Fibroblast of skin of left quadriceps (primary cell): ENCODE data around the gene MAPK4.
"Not testable (repeated sequence)": the region's sequence is repeated elsewhere in the genome, so short reads cannot be mapped to it uniquely, and the experiment has no call there.

Experiments
- DNase-seq, 2 experiments: peaks; one replicate each; pipeline ENCODE4 v3.0.0-alpha.2; 2013; ENCODE audit warnings: low read depth in 2 of 2

Gene MAPK4

DNA sequence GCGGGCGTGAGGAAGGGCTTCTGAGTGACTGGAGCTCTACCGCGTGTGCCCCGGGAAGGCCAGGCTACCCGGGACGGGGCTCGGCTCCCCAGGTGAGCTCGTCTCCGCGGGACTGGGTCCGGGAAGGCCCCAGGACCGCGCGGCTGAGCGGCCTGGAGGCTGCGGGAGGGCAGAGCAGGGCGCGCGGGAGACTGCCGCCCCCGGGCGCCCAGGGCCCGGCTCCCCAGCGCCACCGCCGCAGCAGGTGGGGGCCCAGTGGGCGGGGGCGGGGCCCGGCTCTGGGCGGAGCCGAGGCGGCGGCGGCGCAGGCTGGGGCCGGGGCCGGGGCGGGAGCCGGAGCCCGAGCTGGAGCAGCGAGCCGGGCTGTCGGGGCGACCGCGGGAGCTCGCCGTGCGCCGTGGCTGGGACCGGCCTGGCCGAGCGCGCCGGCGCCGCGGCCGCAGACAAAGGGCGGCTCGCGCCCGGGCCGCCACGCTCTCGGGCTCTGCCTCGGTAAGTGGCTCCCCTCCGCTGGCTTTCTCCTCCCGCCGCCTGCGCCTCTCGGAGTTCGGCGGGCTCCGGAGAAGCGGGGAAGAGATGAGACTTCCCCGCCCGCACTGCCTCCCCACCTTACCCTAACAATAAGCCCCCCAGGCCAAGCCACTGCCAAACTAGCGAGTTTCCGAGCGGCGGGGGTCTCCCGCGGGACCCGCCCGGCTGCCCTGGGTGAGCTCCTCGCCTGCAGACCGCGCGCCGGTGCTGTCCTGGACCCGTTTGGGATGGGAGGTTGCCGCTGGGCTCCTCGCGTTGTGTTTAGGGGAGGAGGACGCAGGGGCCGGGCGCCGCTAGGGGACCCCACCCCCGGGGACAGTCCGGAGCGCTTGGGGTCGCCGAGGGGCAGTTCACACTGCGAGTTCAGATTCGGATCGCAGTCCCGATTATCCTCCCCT, at the start of gene MAPK4:
MAPK4 (plus strand) TSS at position 336 of the 929 bp plus-strand sequence. CDS start 103,872 bp downstream, outside the sequence.
- no peak for DNase-seq

DNA sequence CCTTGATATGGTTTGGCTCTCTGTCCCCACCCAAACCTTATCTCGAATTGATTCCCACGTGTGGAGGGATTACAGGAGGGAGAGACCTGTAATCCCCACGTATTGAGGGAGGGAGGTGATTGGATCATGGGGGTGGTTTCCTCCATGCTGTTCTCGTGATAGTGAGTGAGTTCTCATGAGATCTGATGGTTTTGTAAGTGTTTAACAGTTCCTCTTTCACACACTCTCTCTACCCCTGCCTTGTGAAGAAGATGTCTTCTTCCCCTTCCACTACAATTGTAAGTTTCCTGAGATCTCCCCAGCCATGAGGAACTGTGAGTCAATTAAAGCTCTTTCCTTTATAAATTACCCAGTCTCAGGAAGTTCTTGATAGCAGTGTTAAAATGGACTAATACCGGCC, 42.6 kb upstream of the MAPK4 start:
- DNase-seq = not testable (repeated sequence)

DNA sequence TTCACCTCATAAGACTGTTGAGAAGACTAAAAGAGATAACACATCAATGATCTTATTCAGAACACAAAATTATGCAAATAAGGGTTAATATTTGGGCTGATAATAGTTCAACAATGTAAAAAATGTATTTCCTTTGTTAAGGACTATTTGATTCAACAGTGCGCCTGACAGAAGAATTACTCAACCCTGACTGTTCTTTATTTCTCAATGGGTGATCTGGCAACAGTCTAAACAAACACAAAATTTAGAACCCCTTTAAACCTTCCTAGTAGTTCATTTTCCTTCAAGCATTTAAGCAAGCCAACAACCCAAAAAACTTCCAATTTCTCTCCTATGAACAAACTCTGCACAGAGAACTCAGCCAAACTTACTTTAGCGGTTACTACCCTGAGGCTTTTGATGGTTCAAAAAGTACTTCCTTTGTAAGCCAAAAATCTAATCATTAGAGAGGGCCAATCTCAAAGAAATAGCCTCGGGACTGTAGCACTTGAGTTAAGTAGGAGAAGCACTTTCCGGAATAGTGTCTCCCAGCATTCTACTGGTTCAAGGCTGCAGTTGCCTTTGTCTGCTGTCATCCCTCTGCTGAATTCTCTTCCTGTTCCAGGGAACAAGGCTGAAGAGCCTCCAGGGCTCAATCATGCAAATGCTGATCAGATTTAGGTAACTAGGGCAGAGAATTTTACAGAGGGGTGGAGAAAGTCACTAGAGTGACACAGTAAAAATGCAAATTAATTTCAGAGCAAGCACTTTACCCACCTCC, 40.9 kb upstream of the MAPK4 start:
- no peak for DNase-seq

DNA sequence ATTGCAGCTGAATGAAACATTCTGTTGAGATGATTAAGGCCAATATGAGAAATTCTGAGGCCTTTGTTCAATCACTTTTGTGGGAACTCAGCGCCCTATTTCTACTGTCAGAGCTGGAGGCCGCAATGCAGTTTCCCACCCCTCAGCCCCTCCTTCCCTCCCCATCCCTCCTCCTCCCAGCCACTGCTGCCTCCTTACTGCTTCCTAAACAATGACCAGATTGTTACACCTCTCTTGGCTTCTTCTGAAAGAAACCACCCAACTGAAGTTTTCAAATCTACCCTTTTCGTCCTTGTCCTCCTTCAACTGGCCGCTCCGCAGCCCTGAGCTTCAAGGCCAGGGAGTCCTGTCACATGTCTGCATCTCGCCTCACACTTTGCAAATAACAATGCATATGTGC, 36.7 kb upstream of the MAPK4 start:
- no peak for DNase-seq

DNA sequence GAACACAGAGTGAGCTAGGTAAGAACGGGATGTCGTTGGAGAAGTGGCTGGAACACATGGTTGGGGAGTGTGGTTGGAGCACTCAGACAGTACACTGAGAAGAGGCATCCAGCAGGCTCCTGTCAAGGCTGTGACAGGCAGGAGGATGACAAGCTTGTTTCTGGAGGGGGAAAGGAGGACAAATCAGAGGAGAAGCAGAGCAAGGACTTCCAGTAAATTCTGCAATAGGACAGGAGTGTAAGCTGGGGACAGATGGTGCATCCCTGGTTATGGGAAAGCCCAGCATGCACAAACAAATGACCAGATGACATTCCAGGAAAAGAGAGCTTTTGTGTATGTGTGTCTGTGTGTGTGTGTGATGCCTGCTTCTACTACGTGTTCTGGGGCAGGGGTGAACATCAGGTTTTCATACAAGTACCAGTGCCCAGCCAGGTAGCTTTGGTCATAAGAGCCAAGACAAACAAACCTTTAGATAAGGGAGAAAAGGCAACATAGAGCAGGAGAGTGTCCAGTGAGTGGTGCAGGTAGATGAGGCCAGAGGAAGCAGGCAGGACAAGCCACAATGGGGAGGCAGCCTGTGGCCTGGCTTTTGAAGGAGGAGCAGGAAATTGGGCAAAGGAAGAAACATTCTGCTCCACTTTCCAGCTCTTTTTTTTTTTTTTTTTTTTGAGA, 32.1 kb upstream of the MAPK4 start:
- no peak for DNase-seq

DNA sequence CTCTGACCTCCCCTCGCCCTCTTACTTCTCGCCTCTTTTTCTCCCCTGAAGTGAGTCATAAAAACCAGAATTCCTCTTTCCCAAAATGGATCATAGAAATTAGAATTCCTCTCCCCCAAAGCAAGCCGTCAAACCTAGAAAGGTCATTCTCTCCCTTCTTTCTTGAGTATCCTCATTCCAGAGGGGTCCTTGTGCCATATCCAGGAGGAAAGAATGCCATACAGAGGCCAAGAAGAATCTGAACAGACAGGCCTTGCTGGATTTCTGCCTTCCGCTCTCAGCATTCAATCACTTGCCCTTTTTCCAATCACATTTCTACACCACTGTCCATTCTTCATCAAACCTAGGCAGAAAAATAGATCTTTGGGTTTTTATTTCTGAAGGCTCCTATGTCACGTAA, 31.1 kb upstream of the MAPK4 start:
- no peak for DNase-seq

DNA sequence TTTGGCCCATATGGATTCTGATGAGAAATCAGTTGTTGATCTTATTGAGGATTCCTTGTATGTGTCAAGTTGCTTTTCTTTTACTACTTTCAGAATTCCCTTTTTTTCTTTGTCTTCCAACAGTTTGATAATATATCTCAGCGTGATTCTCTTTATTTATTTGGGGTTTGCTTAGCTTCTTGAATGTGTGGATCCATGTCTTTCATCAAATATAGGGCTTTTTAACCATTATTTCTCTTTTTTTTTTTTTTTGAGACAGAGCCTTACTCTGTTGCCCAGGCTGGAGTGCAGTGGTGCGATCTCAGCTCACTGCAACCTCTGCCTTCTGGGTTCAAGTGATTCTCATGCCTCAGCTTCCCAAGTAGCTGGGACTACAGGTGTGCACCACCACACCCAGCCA, 26.1 kb upstream of the MAPK4 start:
- not testable (repeated sequence) for DNase-seq

DNA sequence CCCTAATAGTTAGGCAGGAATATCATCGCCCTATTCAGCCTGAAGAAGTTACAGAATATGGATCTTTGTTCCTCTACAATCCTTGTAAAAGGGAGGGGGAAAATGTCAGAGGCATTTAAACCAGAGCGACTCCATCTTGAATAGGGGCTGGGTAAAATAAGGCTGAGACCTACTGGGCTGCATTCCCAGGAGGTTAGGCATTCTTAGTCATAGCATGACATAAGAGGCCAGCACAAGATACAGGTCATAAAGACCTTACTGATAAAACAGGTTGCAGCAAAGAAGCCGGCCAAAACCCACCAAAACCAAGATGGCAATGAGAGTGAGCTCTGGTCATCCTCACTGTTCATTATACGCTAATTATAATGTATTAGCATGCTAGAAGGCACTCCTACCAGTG, 15.4 kb upstream of the MAPK4 start:
- not testable (repeated sequence) for DNase-seq

DNA sequence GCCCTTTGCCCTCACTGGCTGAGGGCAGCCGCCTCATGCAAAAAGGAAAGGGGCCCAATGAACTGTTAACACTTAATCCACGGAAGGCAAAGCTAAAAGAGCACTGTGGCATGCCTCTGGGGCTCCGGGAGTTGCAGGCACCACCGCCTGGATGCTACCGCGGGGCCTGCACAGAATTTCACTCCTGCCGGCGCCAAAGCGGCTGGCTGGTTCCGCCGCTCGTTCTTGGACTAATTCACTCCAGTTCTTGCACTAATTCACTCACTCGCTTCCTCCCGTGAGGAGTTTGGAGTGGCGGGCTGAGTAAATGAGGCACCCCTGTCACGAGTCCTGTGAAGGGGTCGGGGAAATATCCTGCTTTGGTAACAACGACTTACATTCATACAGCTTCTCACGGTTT, 14.0 kb upstream of the MAPK4 start:
- DNase-seq = no peak

DNA sequence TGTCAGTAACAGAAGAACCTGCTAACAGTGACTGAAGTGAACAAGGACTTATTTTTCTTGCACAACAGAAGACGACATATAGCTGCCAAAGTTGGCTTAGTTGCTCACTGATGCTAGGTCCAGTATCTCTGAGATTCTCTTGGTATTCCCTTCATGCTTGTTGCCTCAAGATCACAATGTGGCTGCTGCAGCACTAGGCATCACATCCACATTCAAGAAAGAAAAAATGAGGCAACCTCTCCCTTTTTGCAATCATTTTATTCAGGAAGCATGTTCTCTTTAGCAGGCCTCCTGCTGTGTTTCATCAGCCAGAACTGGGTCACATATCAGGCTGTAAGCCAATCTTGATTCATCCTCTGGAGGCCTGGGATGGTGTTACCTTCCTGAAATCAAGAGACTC, 11.7 kb upstream of the MAPK4 start:
- no peak for DNase-seq

DNA sequence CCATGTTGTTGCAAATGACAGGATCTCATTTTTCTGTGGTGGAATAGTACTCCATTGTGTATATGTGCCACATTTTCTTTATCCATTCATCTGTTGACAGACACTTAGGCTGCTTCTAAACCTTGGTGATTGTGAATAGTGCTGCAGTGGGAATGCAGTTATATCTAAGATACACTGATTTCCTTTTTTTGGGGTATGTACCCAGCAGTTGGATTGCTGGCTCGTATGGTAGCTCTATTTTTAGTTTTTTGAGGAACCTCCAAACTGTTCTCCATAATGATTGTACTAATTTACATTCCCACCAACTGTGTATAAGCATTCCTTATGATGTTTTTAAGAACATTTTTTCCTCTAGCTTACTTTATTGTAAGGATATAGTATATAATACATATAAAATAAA, 8.2 kb upstream of the MAPK4 start:
- not testable (repeated sequence) for DNase-seq

DNA sequence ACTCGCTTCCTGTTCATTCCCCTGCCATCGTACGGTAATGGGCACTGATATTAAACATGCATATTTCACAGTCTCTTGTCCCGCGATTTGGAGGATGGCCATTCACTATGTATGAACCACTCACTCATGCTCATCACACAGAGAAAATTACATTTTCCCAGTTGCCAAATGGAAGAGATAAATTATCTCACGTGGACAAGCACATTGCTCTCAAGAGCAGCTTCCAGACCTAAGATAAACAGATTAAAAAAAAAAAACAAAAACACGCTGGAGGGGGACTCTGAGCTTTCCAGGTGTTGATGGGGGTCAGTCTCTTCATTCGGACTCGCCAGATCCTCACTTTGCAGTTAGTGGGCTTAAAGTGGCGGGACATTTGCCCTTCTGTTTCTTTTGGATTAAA, 1.7 kb upstream of the MAPK4 start:
- DNase-seq = no peak

DNA sequence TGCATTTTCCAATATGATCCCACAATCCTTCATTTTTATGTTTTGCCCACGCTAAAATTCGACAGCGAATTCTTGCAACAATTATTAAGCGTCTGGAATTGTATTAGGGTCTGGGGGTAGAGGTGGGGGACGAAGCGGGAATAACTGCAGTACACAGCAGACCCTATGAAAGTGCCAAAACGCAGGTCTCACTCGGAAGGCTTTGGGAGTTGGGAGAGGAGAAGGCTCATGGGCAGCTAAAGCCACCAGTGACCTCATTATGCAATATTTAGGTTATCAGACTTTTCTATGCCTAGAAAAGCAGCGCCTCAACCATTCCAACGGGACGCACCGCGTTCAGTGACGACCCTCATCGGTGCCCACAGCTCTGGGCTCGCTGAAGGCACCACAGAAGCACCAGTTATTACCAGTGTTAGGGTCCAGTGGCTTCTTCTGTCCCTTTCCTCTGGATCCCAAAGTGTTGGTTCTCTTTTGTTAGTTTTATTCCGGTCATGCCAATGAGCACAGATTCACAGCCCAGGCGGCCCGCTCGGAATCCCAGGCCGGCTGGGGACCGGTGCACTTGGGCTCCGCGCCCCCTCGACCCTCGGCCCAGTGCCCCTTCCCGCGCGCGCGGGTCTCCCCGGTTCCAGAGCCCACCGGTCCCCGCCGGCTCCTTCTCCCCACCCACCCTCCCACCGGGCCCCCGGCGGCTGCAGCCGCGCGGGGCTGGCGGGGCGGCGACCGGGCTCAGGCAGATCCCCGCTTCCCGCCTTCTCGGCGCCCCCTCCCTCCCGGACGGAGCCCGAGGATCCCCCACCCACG, 737 bp upstream of the MAPK4 start:
- no peak for DNase-seq

DNA sequence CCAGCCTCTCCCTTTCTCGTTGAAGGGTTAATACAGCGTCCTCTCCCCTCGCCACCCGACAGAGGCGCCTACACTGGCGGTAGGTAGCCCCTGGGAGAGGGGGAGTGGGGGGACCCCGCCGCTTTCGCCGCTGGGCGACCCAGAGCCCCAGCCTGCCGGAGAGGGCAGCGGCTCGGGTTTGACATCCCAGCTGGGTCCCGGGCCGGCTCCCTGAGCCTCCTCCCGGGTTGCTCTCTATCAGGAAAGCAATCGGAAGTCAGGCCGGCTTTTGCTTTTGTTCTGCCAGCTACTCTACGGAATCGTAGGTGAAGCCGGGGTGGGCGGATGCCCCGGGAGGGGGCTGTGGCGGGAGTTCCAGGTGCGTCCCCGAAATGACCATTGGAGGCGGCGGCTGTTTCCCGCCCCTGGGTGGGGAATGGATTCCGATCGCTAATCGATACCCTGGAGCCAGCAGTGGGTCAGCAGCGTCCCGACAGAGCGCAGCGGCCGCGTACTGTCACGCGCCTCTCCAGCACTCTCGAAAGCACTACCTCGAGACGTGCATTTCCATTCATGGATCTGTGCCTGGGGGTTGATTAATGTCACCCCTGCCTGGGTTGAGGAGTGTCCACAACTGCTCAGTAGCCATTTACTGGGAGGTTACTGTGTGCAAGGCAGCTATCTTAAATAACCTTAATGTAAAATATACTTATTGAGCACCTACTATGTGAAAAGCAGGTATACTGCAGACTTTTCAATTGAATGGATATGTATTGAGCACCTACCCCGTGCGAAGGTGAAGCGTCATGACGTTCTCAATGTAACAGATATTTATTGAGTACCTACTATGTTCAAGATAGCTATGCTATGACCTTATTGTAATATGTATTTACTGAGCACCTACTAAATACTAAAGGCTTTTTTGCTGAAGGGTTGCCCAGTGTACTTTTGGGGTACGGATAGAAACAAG, 1.1 kb downstream of the MAPK4 start:
- DNase-seq = no peak

DNA sequence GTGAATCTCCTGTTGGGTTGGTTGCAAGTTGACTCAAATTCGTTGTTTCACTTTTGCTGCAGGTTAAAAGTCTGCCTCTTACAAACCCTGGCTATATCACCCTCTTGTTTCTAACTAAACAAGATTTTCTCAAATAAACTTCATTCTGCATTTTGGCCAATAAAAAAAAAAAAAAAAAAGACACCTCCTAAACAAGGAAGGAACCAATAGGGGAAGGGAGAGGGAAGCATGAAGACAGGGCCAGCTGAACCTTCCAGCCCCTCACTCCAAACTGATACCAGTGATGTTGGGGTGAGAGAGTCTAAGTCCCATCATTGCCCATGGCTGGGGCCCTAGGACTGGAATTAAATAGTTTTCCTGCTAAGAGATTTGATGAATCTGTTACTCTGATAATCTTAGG, 2.4 kb downstream of the MAPK4 start:
- not testable (repeated sequence) for DNase-seq

DNA sequence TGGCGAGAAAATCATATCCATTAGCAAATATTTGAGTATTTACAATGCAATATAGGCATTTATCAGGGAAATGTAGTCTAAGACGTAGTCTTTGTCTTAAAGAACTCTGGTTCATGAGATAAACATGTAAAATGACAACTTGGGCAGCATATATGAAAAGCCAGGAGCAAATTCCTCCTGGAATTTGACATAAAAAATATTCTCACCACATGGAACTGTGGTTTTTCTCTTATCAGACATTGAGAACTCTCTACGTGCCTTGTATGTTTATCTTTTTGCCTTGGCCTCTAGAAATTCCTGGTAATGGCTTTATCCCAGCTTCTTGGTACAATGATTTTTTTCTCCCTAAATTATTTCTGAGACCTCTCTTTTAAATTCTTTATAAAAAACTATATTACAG, 2.8 kb downstream of the MAPK4 start:
- no peak for DNase-seq

DNA sequence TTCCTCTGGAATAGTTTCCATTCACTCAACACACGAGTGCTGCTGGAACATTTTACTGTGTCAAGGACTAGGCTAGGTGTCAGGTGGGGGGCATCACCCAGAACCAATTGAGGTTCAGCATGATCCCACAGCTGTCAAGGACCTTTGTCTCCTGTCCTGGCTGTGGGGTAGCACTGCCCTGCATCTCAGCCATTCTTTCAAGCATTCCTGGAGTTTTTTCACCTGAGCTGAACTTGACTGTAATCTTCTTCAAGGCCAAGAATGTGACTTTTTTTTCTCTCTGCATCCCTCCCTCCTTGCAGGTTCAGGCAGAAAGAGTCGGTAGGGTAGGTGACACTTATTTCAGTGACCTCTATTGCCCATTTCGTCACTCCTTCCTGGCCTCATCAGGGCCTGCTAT, 3.5 kb downstream of the MAPK4 start:
- DNase-seq = no peak

DNA sequence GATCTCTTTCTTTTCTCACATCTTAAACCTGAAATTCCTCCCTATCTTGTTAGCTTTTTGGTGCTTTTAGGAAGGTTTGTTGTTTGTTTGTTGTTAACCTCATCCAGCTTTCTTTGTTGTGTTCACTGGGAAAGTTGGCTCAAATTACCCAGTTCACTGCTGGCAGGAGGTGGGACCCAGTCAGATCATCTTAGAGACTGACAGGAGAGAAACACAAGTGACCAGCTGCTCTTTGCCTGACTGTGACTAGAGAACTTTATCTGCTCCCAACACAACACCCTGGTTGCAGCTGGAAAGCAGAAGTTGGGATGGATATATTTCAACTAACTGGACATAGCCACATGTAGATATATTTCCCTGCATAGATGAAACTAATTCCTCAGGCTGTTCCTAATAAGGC, 10.0 kb downstream of the MAPK4 start:
- no peak for DNase-seq

DNA sequence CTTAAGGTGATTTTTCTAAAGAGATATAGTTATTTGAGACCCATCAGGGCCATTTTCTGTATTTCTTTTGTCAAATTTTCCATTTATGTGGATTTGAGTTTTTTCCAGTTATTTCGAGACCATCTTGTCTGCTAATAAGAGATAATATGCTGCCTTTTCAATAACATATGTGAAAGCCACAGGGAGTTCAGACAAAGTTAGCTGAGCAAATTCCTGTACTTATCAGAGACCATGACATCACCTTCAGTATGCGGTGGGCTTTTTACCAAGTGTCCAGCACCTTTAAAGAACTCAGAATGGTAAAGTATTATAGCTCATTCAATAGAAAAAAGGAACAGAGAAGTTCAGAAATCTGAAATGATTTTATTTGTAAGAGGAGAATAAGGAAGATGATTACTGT, 11.7 kb downstream of the MAPK4 start:
- DNase-seq = no peak

DNA sequence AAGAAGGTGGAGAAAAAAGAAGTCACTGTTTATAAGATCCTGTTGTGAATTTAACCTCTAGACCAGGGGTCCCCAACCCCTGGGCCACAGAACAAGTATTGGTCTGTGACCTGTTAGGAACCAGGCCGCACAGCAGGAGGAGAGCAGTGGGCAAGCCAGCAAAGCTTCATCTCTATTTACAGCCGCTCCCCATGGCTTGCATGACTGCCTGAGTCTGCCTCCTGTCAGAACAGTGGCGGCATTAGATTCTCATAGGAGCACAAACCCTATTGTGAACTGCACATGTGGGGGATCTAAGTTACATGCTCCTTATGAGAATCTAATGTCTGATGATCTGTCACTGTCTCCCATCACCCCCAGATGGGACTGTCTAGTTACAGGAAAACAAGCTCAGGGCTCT, 13.3 kb downstream of the MAPK4 start:
- DNase-seq = not testable (repeated sequence)
